OCI-LY7 (cell line): Measurements from ENCODE around the gene RTL10. TPM values are rescaled to one million over a fixed set of nuclear protein-coding genes. Genes with fewer than 3 reads are reported as not detected.

Experiments used
- BruUV-seq: library from RNA; stranded (reverse); fragments of 400-500 nt; replicated peaks from 2 replicates; lab custom pipeline; 2021; lab: Mats Ljungman, UMichigan
- CTCF ChIA-PET: fragments of 300-600 bp; sonication (Branson Sonifier 250); formaldehyde crosslinking; loops from one replicate; lab custom pipeline; 2022; ENCODE audit warnings: antibody characterized with exemption; ENCODE audit not compliant: unreplicated experiment; lab: Charles Lee
- POLR2A ChIA-PET: fragments of 300-600 bp; sonication (Branson Sonifier 250); formaldehyde crosslinking; loops from one replicate; lab custom pipeline; 2022; ENCODE audit warnings: antibody characterized with exemption; lab: Charles Lee
- DNase-seq: peaks from one replicate; pipeline ENCODE4 v3.0.0-alpha.2; 2015; ENCODE audit warnings: low spot score
- H2AFZ ChIP-seq: fragments of 200-600 bp; sonication (generic), shearing (Covaris generic); 2 replicates; pipeline ENCODE4 v1.6.1; 2014; ENCODE audit warnings: mild to moderate bottlenecking, antibody characterized with exemption, low read length, moderate library complexity
- H3K27ac ChIP-seq: fragments of 200-600 bp; sonication (generic); 2 replicates; pipeline ENCODE4 v1.5.1; 2014; ENCODE audit warnings: mixed run types, low read depth, mild to moderate bottlenecking, moderate library complexity, low read length, inconsistent platforms; ENCODE audit not compliant: poor library complexity, severe bottlenecking
- H3K36me3 ChIP-seq: fragments of 200-600 bp; sonication (generic); 2 replicates; pipeline ENCODE4 v1.6.1; 2014; ENCODE audit warnings: mild to moderate bottlenecking, antibody characterized with exemption, low read length, moderate library complexity, mixed read lengths; ENCODE audit not compliant: insufficient read depth
- H3K4me1 ChIP-seq: fragments of 200-600 bp; sonication (generic); 2 replicates; pipeline ENCODE4 v1.5.1; 2014; ENCODE audit warnings: mild to moderate bottlenecking, low read length; ENCODE audit not compliant: insufficient read depth, poor library complexity, severe bottlenecking
- H3K4me2 ChIP-seq: fragments of 200-600 bp; sonication (generic); 2 replicates; pipeline ENCODE4 v1.6.1; 2014; ENCODE audit warnings: mild to moderate bottlenecking, low read length
- H3K4me3 ChIP-seq: fragments of 200-600 bp; sonication (generic); 2 replicates; pipeline ENCODE4 v1.5.1; 2014; ENCODE audit warnings: mild to moderate bottlenecking, low read depth, low read length; ENCODE audit not compliant: poor library complexity, severe bottlenecking
- H3K79me2 ChIP-seq: fragments of 200-600 bp; sonication (generic); 2 replicates; pipeline ENCODE4 v1.6.1; 2016; ENCODE audit warnings: low read depth, mild to moderate bottlenecking, low read length, moderate library complexity, mixed read lengths; ENCODE audit not compliant: insufficient read depth
- H3K9me2 ChIP-seq: fragments of 200-600 bp; sonication (generic); 2 replicates; pipeline ENCODE4 v1.6.1; 2016; ENCODE audit warnings: mild to moderate bottlenecking, low read length, mixed read lengths; ENCODE audit not compliant: insufficient read depth
- H3K9me3 ChIP-seq: fragments of 200-600 bp; sonication (generic); 2 replicates; pipeline ENCODE4 v1.6.1; 2014; ENCODE audit warnings: mild to moderate bottlenecking, mixed run types, low read length, mixed read lengths
- H4K20me1 ChIP-seq: fragments of 200-600 bp; sonication (generic); 2 replicates; pipeline ENCODE4 v1.6.1; 2014; ENCODE audit warnings: mild to moderate bottlenecking, antibody characterized with exemption, low read length, moderate library complexity, mixed read lengths; ENCODE audit not compliant: insufficient read depth
- CTCF ChIP-seq: fragments of 200-600 bp; sonication (generic); conservative IDR thresholded peaks from 2 replicates; pipeline ENCODE4 v1.5.1; 2014; ENCODE audit warnings: mild to moderate bottlenecking, antibody characterized with exemption, low read length, moderate library complexity, mixed read lengths
- EZH2phosphoT487 ChIP-seq: fragments of 200-600 bp; sonication (generic); IDR thresholded peaks from 2 replicates; pipeline ENCODE4 v1.6.1; 2018; ENCODE audit warnings: low read depth, borderline replicate concordance, mild to moderate bottlenecking, mixed run types, antibody characterized with exemption, low read length, moderate library complexity, mixed read lengths
- intact Hi-C: fragments of 100-400 bp; cut with micrococcal nuclease; formaldehyde crosslinking; loops from one replicate; pipeline ENCODE4 v1.10.0; 2022; ENCODE audit not compliant: unreplicated experiment
- total RNA-seq, 2 experiments: library from RNA; depleted of rRNA in 1 of 2; stranded (reverse); fragments of >200 nt in 1 of 2; shearing (Covaris generic) in 1 of 2; gene quantifications; 2 replicates each; pipeline ENCODE4 v1.2.3, GENCODE V29; 2014 to 2022

RTL10 gene
- total RNA-seq, 2 experiments from 2014 or later: 26.2 to 28.2 TPM

DNA sequence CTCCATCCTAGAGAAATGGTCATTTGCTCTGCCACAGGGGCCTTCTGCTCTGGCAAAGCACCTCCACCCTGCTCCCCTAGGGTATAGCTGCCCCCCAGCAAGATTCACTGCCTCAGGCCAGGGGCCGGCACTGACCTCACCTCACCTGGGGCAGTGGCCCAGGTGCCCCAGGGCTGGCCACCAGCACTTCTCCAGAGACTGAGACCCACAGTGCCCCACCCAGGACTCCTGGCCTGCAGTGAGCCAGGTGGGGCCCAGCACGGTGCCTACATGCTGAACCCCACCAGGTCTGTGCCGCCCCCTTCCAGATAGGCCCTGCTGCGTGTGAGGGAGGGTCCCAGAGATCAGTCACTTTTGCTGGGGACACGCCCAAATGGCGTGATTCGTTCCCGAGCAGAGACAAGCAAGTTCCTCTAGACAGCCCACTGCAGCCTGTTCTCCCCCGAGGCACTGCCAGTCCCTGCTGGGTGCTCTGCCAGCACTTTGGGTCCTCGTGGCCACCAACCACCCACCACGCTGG is 10.8 kb downstream of the RTL10 start:
- Histone ChIP-seq H4K20me1 (no peaks in the 10 kb centered on the region), H3K4me1 (peaks cover 45% of the 10 kb centered on the region), H3K4me3 (no peak overlapping the region), H3K4me2 (peak overlapping the region; percentile 54), H3K79me2 (no peaks in the 10 kb centered on the region), H3K9me3 (no peaks in the 10 kb centered on the region), H2AFZ (no peak overlapping the region), H3K27ac (peak overlapping the region; percentile 68), H3K36me3 (peaks cover 25% of the 10 kb centered on the region), H3K9me2 (no peaks in the 10 kb centered on the region)
- ChIA-PET POLR2A (interaction anchor here (1.2 to 2.2 kb wide), 3 partner anchors 12 to 48 kb away, joined by 3 to 5 read pairs (median 4); no protein-coding TSS in a partner anchor), CTCF (no interaction called here)
- BruUV-seq: no TSS peak
- TF ChIP-seq EZH2phosphoT487: no peak
- TF ChIP-seq CTCF: no peak
- no peak for DNase-seq
- intact Hi-C loops: loop anchor here (5.0 kb wide), 1 partner anchor 68 kb away; no protein-coding TSS in a partner anchor

DNA sequence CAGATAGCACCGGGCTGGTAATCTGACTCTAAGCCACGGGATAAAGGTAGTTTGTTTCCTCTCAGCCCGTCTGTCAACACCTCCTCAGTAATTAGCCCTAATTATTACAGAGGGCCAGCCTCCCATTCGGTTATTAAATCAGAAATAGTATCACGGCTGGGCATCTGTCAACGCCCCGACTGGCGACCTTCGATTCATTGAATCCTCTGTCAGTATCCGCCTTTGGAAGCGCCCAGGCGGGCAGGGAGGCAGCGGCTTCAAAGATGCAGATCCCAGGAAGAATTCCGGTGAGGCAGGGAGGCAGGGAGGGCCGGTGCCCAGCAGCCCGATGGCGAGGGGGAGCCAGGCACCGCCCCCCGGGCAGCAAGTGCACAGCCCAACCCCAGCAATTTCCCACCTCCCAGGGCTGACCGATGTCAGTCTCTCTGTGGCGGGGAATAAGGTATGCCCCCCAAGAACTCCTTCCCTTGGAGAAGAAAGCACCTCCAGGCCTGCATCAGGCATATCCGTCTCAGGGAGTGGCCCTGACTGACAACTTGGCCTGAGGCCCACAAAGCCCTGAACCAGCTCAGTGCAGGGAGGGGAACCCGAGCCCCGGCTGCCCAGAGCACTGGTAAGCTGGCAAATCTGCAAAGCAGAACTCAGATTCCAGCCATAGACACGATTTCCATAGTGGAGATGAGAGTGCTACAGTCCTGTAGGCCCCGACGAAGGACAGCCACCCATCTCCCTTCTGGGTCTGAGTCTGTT is 11.4 kb downstream of the RTL10 start:
- no peak for DNase-seq
- H2AFZ ChIP-seq: no peak overlapping the region
- no peak overlapping the region for H3K4me2 ChIP-seq
- no peak overlapping the region for H3K27ac ChIP-seq
- peaks cover 45% of the 10 kb centered on the region for H3K4me1 ChIP-seq
- BruUV-seq: no TSS peak
- no peak overlapping the region for H3K4me3 ChIP-seq
- no peaks in the 10 kb centered on the region for H4K20me1 ChIP-seq
- H3K36me3 ChIP-seq: peaks cover 19% of the 10 kb centered on the region
- no peaks in the 10 kb centered on the region for H3K79me2 ChIP-seq
- TF ChIP-seq EZH2phosphoT487 (no peak), CTCF (no peak)
- intact Hi-C loops: loop anchor here (5.0 kb wide), 1 partner anchor 69 kb away; no protein-coding TSS in a partner anchor
- H3K9me2 ChIP-seq: no peaks in the 10 kb centered on the region
- POLR2A ChIA-PET: interaction anchor here (0.6 to 2.2 kb wide), 3 partner anchors 8 to 46 kb away, joined by 3 to 5 read pairs (median 3); no protein-coding TSS in a partner anchor
- CTCF ChIA-PET: no interaction called here
- no peaks in the 10 kb centered on the region for H3K9me3 ChIP-seq
